Measurements from ENCODE around the gene CCDC190. TPM values are rescaled to one million over a fixed set of nuclear protein-coding genes. Genes with fewer than 3 reads are reported as not detected.
"Not testable (repeated sequence)": the region's sequence is repeated elsewhere in the genome, so short reads cannot be mapped to it uniquely, and the experiment has no call there.

The CCDC190 gene
- polyA plus RNA-seq, 4 donors: not detected

DNA sequence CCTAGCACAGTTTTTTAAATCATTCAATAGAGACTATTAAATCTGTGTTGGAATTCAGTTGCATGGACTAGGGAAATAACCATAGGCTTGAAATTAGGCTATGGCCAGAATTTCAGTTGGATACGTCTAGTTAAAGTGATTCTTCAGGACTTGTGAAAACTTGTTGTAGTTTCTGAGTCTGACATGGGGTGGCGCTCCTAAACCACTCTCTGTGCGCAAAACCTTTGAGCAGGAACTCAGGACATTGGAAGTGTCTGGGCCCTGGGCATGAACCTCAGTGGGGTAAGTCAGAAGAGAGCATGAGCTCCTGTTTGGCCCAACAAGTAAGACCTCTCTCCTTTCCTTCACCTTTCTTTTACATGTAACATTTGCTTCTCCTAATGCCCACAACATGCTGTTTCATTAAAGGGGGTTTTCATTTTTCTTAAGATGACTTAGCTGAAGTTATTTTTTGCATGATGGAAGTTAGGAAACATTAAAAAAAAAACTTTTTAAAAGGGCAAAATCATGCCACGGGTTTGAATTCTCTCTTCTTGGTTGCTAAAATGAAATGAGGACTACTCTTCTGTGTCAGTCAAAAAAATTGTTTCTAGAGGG lies 17.1 kb upstream of the CCDC190 start:
- peak; percentile 18 to 47 (median 27) for DNase-seq (ENCODE audit: low read depth in 4 of 4, low spot score in 3 of 4)

DNA sequence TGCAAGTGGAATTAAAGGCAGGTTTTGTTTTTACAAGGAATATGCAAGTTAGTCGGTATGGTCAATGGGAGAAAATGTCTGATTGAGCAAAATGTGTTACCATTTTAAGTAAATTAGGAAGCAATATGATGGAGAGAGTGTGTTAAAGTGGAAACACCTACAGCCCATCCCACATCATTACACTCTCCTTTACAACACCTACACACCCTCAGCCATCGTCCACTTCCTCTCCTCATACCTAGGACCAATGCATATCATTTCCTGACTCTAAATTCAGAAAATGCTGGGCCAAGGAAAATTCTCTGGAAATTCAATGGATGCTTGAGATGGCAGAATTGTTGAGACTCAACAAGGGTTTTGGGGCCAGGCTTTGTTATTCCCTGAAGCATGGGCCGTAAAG lies 16.4 kb upstream of the CCDC190 start:
- DNase-seq (ENCODE audit: low read depth in 4 of 4, low spot score in 3 of 4): no peak

DNA sequence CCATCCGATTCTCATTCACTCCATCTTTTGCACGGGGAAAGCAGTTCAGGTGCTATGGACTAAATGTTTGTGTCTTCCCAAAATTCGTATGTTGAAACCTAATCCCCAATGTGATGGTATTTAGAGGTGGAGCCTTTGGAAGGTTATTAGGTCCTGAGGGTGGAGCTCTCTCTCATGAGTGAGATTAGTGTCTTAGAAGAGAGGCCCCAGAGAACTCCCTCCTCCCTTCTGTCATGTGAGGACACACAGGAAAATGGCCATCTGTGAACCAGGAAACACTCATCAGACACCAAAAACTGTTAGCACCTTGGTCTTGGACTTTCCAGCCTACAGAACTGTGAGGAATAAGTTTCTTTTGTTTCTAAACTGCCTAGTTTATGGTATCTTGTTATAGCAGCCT lies 15.8 kb upstream of the CCDC190 start:
- DNase-seq (ENCODE audit: low read depth in 4 of 4, low spot score in 3 of 4): no peak

DNA sequence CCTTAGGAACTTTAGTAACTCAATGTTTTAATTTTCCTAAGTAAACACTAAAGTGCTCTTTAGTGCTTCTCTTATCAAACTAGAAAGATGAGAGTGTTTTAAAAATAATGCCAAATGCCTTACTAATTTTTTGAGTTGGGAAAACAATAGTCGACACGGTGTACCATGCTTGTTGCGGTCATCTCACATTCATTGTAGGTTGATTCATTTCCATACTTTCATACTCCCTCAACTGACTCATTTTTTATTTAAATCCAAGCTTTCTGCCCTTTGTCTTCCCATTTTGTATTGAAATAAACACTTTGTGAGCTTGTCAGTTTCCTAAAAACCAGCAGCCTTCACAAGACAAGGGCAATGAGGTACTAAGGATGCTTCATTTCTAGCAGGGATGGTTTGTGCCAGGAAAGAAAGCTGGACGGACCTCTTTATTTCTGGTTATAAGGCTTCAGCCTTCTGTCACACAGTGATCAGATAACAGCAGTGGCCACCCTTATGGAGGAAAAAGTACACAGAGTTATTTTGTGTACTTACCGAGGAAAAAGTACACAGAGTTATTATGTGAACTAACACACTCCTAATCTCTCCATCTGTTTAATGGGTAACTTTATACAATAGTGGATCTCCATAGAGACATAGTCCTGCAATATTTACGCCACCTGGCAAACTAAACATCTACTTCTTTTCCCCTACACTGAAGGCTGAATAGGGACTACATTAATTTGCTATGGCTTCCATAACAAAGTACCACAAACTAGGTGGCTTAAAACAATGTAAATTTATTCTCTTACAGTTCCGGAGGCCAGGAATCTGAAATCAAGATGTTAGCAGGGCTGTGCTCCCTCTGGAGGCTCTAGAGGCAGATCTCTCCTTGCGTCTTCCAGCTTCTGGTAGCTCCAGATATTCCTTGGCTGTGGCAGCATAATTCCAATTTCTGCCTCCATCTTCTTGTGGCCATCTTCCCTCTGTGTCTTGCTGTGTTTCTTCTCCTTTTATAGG lies 13.0 kb upstream of the CCDC190 start:
- no peak for DNase-seq (ENCODE audit: low read depth in 4 of 4, low spot score in 3 of 4)

DNA sequence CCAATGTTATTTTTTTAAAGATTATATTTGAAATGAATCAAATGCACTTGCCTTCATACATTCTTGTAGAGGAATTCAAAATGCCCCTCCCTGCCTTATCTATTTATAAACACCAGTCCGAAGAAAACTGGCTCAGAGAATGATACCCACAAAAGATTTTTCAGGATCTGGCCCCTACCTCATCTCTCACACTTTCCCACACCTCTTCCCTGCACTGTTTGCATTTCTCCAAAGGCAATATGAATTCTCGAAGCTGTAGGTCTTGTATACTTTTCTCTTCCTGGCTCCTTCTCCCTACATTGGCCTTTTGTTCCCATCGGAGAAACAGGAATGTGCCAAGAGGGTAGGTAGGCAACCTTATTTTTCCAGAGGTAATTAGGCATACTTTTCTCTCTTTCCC lies 12.0 kb upstream of the CCDC190 start:
- no peak for DNase-seq (ENCODE audit: low read depth in 4 of 4, low spot score in 3 of 4)

DNA sequence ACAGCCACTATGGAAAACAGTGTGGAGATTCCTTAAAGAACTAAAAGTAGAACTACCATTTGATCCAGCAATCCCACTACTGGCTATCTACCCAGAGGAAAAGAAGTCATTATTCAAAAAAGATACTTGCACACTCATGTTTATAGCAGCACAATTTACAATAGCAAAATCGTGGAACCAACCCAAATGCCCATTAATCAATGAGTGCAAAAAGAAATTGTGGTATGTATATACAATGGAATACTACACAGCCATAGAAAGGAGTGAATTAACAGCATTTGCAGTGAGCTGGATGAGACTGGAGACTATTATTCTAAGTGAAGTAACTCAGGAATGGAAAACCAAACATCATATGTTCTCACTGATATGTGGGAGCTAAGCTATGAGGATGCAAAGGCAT lies 10.4 kb upstream of the CCDC190 start:
- not testable (repeated sequence) for DNase-seq (ENCODE audit: low read depth in 4 of 4, low spot score in 3 of 4)

DNA sequence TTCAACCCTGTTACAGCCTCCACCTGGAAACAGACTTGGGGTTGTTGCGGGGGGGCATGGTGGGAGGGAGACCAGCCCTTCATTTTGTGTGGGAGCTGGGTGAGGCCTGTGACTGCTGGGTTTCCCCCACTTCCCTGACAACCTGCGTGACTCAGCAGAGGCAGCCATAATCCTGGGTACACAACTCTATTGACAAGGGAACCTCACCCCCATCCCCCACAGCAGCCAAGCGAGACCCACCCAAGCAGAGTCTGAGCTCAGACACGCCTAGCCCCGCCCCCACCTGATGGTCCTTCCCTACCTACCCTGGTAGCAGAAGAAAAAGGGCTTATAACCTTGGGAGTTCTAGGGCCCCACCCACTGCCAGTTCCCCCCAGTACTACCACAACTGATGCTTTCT lies 8.0 kb upstream of the CCDC190 start:
- no peak for DNase-seq (ENCODE audit: low read depth in 4 of 4, low spot score in 3 of 4)

DNA sequence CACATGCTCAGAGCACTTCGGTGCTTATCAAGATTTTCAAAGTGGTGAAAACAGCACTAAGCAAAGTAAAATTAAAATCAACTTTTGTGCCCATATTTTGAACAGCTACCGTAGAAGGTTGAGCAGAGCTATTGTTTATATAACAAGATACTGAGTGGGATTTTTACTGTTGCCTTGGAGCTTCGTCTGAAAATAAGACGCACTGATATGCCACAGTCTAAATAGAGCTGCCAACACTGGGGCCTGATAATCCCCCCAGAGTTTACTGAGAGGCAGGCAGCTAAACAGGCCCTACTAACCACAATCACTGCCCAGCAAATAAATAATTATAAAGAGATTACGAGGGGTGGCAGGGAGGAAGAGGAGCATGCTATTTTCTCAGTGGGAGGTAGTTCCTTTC lies 650 bp upstream of the CCDC190 start:
- DNase-seq (ENCODE audit: low read depth in 4 of 4, low spot score in 3 of 4): no peak

DNA sequence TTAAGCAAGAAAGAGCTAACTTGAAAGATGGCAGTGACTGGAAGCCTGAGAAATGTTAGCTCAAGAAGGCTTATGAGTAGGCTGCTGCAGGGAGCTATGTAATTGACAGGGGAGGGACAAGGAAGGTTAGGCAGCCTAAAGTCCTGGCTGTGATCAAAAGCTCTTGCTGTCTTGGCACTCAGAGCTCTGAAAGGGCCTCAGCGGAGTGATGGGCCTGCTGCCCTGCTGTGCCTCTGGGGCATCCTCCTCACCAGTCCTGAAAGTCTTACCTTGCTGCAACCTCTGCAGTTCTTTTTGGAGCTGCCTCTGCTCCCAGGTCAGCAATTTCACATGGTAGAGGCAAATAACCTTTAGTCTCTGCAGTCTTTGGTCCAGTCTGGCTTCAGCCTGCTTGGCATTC lies 1.8 kb downstream of the CCDC190 start:
- DNase-seq (ENCODE audit: low read depth in 4 of 4, low spot score in 3 of 4): no peak

DNA sequence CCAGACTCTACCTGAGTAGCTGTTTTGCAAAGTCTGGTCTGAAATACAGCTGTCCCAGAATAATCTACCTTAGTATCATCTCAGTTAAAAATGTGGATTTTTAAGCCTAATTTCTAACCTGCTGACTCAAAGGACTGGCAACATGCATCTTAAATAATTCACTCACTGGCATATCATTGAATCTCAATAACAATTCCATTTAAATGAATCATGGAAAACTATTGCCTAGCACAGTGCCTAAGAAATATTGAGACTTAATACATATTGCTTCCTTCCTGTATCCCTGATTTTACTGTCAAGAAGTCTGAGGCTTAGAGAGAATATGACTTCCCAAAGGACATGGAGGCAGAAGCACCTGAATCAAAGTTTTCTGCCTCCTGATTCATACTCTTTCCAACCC lies 3.1 kb downstream of the CCDC190 start:
- DNase-seq (ENCODE audit: low read depth in 4 of 4, low spot score in 3 of 4): no peak

DNA sequence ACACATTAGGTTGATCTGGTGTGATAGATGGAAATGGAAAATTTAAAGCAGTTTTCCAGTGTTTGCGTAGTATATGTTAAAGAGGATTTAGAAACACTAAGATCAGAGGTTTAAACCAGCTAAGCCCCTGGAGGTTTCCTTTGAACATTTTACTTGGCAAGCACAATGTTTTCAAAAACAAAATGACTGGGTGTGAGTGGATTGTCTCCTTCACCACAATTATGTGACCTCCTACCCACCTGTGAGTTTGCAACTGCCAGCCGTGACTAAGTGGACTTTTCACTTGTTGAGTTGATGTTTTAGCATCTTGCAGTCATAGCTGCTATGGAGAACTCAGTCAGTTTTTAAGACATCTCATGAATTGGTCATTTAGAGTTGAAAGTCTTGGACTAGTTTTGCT lies 4.7 kb downstream of the CCDC190 start:
- no peak for DNase-seq (ENCODE audit: low read depth in 4 of 4, low spot score in 3 of 4)

DNA sequence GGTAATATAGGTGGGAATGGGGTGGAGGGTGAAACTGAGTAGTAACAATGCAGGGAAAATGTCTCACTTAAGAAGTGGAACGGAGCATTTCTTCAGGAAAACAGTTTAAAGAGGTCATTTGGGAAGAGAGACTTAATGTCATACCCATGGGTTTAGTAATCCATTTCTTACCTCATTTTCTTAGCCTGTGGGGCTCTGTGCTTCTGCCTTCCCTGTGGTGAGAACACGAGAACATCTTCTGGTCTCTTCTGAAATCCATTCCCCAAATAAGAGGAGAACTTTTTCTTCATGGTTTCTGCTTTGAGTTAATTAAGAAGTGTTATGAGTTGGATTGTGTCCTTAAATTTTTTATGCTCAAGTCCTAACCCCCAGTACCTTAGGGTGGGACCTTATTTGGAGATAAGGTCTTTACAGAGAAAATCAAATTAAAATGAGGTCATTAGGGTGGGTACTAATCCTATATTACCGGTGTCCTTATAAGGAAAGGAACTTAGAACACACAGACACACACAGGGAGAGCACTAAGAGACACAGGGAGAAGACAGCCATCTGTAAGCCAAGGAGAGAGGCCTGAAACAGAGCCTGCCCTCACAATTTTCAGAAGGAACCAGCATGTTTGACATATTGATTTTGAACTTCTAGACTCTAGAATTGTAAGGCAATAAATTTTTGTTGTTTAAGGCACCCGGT lies 5.4 kb downstream of the CCDC190 start:
- no peak for DNase-seq (ENCODE audit: low read depth in 4 of 4, low spot score in 3 of 4)

DNA sequence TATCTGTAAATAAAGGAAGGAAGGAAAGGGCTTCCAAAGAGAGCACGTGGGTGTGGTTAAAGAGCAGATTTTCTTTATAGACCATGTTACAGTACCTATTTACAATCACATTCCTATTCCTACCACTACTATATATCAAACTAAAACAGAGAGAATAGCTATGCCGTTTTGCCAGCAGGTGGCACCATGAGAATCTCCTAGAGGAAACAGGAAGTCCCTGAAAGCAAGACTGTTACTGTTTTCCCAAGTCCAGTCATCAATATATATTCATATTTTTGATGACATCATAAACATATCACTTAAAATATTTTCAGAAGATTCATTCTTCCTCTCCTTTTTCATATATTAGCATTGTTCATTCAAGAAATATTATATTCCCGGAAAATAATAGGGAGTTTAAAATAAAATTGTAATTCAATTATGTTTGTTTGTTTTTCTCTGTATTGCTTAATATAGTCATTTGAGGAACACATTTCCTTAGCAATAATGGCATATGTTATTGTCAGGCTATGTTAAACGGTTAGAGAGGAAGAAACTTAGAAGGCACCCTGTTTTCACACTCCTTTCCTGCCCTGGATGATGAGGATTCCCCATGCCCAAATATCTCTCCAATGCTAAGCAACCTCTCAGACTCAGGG lies 6.6 kb downstream of the CCDC190 start:
- peak; percentile 14 to 40 (median 24) for DNase-seq (ENCODE audit: low read depth in 4 of 4, low spot score in 3 of 4)

DNA sequence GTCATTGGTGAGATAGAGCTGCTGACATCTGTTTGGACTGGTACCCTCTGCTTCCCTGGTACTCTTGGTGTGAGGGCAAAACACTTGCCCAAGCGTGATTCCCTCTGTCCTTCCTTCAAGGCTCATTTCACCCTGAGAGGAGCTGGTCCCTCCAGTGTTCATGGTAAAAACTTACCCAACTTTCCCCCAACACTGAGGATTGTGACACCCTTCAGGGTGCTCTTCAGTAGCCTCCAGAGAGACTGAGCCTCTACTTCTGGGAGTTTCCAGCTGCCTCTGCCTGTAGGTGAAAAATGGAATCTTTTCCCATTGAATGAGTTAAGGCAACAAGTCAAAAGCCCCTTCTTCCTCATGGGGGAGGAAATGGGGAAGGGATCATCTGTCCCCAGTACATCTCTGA lies 9.6 kb downstream of the CCDC190 start:
- DNase-seq (ENCODE audit: low read depth in 4 of 4, low spot score in 3 of 4): no peak

DNA sequence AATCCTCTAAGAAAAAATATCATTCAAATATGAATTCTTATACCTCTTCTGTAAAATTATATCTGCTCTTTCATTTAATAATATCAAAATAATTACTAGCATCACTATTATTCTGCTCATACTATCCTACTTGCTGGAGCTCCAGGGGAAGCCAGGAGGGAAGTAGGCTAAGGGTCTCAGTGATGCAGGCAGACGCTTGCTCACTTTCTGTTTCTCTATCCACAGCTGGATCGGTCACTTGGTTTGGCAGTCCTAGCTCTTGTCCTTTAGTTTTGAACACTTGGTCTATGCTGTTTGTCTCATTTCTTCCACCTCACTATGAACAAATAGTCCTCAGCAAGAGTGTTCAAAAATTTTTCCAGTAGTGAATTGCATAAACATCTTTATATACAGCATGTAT lies 11.3 kb downstream of the CCDC190 start:
- DNase-seq (ENCODE audit: low read depth in 4 of 4, low spot score in 3 of 4): no peak

DNA sequence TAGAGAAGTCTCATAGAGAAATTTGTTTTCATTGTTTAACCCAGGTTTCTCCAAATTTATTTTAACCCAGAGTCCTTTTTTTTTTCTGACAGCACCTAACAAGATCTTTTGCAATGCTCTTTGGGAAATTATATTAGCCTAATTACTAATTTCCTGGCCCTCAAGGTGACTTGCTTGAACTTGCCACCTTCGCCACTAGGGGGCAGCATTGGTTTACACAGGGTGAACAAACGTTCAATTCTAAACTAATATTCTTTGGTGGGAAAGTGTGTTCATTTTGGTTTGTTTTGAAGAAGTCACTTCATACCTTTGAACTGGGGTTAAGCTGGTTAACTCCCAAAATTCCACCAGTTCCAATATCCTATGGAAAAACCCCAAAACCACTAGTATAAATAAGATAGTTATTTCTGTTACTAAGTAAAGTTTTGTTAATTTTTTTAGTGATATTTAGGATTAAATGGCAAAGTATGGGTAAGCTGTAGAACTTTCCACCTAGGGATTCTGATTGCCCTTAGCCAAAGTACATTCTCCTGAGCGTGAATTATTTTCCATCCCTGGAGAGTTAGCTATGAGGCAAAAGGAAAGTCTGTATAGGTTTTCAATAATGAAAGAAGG lies 13.0 kb downstream of the CCDC190 start:
- peak; percentile 10 to 51 (median 33) for DNase-seq (ENCODE audit: low read depth in 4 of 4, low spot score in 3 of 4)

DNA sequence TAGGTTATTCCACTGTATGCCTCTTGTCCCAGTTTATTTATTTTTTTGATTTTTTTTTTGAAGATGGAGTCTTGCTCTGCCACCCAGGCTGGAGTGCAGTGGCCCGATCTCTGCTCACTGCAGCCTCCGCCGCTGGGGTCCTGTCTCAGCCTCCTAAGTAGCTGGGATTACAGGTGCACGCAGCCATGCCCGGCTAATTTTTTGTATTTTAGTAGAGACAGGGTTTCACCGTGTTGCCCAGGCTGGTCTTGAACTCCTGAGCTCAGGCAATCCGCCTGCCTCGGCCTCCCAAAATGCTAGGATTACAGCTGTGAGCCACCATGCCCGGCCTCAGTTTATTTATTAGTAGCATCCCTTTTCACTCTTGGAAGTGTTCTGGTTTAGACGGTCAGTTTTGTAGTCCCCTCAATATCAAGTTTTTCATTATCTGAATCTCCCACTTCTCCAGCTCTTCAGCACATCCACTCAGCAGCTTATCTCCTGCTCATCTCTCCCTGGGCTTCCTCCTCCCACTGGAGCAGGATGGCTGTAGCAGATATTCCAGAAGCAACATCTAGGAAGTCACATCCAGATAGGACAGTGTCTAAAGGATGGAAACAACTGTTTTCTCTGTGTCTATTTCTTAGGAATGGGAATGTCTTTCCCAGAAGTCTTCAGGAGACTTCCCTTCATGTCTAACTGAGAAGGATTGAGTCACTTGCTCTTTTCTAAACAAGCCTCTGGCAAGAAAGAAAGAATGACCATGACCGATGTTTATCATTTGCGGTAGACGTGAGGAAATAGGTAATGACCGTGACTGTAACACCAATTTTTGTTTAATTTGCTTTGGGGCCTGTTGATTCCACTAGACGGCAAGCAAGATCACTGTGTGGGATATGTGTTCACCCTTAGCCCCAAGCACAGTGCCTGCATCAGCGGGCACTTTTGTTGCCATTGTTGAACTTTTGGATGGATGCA lies 14.4 kb downstream of the CCDC190 start:
- DNase-seq (ENCODE audit: low read depth in 4 of 4, low spot score in 3 of 4): no peak

DNA sequence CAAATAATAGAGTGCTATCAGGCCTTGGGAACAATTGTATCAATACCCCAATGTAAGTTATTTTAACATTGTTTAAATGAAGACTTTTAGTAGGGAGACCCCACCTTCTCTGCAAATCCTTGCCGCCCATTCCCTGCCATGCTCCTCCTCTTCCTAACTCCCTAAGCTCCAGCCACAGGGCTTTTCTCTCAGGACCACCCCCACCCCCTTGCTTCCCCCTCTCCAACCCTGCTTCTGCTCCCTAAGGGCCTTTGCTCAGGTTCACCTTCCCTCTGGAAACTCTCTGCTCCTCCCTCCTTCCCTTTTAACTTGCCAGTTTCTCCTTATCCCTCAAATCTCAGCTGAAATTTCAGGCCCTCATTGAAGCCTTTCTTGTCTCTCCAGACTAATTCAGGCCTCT lies 16.8 kb downstream of the CCDC190 start:
- no peak for DNase-seq (ENCODE audit: low read depth in 4 of 4, low spot score in 3 of 4)

DNA sequence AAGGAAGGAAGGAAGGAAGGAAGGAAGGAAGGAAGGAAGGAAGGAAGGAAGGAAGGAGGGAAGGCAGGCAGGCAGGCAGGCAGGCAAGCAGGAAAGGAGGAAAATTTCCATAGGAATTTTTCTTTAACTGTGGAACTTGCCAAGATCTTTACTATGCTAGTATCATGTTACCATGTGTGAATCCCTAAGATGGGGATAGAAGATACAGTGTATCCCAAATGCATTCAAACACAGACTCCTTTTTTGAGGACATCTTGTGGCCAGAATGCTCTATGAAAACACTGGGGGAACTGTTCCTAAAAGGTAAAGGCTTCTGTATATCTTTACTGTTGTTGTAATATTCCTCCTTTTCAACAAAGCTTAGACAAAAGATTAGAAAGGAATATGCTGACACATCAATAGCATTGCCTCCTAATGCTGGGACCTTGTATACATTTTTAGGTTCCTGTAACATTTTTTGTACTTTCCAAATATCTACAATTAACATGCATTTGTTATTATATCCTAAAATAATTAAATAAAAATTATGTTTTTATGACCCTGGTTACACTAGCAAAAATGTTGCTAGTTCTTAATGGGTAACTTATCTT lies 20.6 kb downstream of the CCDC190 start:
- no peak for DNase-seq (ENCODE audit: low read depth in 4 of 4, low spot score in 3 of 4)
